IPS-11a (cell line): ENCODE measurements around the gene OBSL1.

Source experiments
- H3K4me3 ChIP-seq: one replicate; pipeline ENCODE4 v1.5.1; 2013; ENCODE audit warnings: low read depth, low read length, control low read depth

The OBSL1 gene

DNA sequence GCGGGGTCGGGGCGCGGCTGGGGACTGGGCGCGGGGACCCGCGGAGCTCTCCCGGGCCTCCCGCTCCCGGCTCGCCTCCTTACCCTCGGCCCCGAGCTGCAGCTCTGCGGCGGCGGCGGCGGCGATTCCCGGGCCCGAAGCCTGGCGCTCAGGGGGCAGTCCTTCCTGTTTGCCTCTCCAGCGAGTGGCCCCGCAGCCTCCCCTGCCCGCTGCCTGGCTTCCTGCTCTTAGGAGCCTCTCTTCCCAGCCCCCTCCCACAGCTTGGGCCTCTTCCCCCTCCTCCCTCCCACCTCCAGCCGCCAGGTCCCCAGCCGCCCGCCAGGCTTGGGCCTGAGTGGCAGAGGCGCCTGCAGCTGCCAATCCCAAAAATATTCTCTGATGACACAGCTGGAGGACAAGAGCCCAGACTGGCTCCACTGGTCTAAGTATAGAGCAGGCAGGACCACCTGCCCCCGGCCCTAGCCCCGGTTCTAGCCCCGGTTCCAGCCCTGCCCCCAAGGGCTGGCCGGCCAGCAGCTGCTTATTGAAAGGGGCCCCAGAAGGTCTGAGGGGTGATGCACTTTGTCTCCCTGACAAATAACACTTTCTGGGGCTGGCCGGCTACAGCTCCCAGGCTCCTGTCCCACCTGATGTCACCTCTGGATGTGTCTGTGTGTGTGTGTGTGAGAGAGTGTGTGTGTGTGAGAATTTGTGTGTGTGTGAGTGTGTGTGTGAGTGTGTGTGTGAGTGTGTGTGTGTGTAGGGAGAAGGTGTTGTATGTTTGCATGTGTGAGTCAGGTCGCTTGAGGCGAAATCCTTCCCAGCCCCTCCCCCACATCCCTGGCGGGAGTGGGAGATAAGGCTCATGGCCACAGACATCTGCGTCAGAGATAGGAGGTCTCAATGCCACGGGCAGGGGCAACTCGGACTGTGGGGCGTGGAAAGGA lies at the start of gene OBSL1:
Gene OBSL1 (minus strand): TSS at position 229 of the 926 bp plus-strand sequence. CDS start 307 bp downstream, outside the sequence.
- H3K4me3 ChIP-seq: peak within 1 kb of the TSS; percentile 67

DNA sequence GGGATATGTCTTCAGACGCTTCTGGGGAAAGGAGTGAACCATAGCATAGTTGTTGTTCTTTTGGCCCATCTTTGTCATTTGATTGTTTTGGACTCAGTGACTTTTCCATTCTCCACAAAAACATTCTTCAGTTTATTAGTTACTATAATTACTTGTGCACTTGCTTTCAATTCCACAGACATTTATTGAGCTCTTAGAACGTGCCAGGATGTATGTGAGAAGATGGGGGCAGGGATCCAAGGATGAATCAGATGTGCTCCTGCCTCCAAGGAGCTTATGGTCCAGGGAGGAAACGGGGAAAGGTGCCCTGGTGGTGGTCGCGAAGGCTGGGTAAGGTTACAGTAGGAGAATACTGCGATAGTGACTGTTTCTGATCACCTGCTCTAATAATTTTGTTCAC lies 49.2 kb upstream of the OBSL1 start:
- H3K4me3 ChIP-seq: no peak overlapping the region

DNA sequence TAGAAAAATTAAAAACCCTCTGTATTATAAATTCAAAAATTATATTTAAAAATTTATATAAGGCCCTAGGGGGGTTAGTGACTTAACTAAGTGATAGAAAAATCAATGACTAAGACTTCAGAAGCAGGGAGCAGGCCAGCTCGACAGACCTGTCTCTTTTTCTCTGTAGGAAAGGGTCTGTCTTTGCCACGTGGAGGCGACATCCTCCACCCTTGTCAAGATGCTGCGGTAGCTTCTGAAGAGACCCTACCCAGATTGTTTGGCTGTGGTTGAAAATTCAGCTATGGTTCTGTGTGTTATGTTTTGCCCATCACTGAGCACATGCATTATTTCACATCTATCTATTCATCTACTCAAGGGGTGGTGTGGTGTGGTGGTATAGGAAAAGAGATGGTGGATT lies 47.9 kb upstream of the OBSL1 start:
- no peak overlapping the region for H3K4me3 ChIP-seq

DNA sequence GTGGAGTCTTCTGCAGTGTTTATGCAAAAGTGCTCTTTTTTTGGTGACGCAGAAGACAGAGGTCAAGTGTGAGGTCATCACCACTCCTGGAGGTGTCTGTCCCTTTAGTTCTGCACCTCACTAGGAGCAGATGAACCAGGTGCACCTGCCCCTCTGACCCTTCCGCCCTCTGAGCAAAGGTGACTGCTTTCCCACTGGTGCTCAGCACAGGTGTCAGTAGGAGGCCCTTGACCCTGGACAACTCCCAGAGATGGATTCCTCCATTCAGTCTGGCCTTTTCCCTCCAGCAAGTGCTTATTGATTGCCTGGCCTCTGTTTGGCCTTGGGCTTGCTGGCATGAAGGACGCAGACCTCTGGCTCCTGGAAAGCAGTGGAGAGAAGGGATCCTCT lies 47.4 kb upstream of the OBSL1 start:
- no peak overlapping the region for H3K4me3 ChIP-seq

DNA sequence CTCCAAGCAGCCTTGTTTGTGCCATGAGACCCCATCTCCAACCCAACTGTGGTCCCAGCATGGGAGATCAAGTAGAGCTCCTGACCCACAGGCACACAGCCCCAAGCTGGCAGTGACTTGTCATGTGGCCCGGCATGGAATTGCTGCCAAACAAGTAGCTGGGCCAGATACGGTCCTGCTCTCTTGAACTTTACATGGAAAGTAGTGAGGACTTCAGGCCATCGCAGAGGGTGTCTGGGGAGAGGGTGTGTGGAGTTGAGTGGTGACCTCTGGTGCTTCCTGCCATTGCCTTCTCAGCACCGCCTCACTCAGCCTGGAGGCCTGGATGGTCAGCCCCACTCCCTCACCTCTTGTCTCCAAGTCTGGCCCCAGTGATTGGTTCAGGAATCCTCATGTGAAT lies 45.2 kb upstream of the OBSL1 start:
- H3K4me3 ChIP-seq: no peak overlapping the region

DNA sequence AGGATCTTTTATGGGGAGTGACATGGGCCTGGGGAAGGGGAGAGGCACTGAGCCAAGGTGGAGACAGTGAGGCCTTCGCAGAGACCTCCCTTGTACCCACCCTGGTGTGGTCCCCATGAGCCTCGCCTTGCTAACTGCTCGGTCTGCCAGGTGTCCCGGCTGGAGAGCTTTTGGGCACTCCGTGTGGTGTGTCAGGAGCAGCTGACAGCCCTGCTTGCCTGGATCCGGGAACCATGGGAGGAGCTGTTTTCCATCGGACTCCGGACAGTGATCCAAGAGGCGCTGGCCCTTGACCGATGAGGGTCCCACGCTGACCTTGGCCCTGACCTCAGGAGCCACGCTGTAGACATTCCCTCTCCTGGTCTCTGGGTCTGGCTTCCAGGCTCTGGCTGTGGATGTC lies 44.6 kb upstream of the OBSL1 start:
- no peak overlapping the region for H3K4me3 ChIP-seq

DNA sequence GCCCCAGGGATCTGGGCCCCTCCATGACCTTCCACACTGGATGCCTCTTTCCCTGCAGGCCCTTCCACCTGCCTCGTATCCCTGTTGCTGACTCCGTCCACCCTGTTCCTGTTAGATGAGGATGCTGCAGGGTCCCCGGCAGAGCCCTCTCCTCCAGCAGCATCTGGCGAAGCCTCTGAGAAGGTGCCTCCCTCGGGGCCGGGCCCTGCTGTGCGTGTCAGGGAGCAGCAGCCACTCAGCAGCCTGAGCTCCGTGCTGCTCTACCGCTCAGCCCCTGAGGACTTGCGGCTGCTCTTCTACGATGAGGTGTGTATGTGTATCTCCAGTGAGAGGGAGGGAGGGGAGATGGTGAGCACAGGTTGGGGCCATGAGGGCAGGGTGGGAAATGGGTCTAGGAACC lies 43.7 kb upstream of the OBSL1 start:
- no peak overlapping the region for H3K4me3 ChIP-seq

DNA sequence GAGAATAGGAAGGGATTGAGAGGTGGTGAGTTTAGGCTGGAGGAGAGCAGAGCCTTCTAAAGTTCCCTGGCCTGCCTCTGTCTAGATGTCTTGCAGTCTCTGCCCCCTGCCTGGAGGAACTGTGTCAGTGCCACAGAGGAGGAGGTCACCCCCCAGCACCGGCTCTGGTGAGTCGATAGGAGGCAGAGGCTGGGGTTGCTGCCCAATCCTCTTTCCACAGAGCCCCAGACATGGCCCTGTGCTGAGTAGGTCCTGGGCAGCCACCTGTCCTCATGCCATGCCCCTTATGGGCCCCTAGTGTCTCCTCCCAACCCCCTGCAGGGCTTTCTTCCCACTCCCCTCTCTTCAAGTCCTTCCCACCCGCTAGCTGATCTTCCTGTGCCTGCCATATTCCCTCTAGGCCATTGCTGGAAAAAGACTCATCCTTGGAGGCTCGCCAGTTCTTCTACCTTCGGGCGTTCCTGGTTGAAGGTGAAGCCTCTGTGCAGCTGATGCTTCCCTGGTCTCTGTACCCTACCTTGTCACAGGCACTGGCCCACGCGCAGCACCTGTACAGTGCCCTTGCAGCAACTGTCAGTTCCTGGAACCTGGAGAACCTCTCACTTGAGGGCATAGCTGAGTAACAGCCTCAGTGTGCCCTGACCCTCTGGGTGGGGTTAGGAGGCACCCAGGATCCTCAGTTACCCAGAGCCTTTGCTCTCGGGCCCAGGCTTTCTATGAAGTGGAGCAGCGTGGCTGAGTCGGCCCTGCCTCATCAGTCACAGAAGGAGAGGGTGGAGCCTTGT lies 42.9 kb upstream of the OBSL1 start:
- no peak overlapping the region for H3K4me3 ChIP-seq

DNA sequence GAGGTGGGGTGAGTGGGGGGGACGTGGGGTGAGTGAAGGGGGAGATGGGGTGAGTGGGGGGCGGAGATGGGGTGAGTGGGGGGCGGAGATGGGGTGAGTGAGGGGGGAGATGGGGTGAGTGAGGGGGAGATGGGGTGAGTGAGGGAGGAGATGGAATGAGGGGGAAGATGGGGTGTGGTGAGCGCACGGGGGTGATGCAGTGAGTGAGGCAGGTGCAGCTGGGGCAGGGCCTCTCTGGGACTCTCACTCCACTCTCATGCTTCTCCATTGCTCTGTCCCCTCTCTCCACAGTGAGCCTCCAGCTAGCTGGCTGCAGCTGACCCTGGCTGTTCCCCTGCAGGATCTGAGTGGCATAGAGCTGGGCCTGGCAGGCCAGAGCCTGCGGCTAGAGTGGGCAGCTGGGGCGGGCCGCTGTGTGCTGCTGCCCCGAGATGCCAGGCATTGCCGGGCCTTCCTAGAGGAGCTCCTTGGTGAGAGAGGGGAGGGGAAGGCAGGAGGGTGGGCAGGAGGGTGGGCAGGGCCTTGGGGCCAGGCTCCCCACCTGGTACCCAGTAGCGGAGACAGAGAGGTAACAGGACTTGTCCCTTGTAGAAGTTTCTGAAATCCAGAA lies 42.2 kb upstream of the OBSL1 start:
- no peak overlapping the region for H3K4me3 ChIP-seq

DNA sequence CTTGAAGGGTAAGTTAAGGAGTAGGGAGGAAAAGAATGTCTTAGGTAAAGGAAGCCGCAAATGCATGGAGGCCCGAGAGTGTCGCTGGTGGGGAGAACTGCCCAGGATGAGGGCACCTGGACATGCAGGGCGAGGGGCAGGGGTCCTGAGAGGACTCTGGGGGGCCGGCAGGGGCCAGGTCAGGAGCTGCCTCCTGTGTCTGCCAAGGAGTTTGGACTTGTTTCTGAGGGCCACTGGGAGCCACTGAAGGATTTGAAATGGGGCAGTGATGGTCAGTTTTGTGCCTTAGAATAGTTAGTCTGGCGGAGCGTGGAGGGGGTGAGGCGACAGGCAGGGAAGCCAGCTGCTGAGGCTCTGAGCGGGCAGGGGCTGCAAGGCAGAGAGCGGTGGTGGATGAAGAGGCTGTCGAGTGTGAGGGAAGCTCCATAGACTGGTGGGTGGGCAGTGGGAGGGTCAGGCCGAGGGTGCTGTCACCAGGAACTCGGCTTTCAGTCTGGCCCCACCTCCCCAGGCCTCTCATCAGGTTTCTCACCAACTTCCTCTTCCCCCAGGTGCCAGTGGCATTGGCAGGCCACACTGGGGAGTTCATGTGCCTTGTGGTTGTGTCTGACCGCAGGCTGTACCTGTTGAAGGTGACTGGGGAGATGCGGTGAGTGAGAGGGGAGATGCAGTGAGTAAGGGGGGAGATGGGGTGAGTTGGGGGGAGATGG lies 41.4 kb upstream of the OBSL1 start:
- H3K4me3 ChIP-seq: no peak overlapping the region

DNA sequence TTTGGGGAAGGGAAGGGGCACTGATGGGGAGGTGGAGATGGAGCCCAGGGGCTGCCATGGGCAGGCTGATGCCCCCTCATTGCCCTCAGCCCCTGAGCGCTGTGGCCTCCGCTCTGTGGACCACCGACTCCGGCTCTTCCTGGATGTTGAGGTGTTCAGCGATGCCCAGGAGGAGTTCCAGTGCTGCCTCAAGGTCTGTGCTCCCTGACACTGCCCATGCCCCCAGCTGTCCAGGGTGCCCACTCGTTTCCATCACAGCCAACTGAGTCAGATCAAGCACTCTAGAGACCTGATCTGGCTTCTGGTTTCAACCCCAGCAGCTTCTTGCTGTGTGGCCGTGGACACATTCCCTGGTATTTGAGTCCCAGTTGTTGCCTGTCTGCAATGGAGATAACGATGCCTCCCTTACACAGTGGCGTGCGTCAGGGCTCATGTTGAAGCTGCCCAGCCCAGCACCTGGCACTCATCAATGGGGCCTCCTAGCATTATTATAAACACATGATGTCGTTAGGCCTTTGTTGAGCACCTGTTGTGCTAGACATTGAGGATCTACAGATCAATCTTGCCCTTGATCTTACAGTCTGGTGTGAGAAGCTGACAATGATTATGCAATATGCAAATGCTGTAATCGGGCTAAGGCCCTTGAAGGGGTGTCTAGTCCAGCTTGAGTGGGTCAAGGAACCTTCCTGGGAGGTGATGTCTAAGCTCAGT lies 40.7 kb upstream of the OBSL1 start:
- H3K4me3 ChIP-seq: no peak overlapping the region

DNA sequence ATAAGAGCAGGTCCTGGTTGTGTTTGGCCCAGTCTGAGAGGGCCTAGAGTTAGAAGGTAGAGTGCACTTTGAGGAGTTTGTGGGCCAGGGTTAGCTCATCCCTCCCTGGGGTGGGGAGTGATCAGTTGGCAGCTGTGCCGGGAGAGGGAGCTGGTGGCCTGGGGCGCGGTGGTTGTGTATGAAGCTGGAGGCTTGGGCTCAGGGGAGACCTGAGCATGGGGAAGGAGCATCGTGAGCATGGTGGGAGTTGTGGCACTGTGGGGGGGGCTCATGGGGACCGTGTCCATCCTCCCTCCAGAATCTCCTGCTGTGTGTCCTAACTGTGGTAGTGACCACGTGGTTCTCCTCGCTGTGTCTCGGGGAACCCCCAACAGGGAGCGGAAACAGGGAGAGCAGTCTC lies 40.0 kb upstream of the OBSL1 start:
- H3K4me3 ChIP-seq: no peak overlapping the region

DNA sequence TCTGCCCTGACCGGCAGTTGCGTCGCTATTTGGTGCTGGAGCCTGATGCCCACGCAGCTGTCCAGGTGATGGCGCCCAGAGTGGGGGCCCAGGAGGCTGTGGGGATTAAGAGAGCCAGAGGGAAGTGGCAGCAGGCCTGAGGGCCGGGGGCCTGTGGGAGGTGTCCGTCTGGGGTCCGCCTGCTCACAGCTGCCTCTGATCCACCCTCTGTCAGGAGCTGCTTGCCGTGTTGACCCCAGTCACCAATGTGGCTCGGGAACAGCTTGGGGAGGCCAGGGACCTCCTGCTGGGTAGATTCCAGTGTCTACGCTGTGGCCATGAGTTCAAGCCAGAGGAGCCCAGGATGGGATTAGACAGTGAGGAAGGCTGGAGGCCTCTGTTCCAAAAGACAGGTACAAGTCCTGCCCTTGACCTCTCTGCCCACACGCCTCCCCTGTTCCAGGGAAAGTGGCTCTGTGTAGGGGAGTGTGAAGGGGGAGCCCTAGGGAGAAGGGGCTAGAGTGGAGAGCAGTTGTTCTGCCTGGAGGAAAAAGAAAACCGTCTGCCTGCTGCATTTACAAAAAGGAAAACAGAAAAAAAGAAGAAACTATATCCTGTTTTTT lies 37.9 kb upstream of the OBSL1 start:
- no peak overlapping the region for H3K4me3 ChIP-seq

DNA sequence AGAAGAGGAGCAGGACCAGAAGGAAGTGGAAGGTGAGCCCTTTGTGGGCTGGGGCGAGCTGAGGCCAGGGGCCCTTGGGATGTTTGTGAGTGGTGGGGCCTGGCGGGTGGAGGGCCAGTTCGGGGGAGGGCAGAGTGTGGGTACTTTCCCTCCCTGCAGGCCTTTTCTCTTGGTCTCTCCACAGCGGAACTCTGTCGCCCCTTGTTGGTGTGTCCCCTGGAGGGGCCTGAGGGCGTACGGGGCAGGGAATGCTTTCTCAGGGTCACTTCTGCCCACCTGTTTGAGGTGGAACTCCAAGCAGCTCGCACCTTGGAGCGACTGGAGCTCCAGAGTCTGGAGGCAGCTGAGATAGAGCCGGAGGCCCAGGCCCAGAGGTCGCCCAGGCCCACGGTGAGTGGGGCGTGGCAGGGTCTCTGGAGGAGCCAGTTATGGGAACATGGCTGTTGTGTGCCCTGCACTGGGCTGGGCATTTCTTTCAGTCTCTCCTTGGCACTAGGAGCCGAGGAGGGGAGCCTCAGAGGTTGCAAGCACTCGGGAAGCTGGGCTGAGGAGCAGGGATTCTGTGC lies 37.1 kb upstream of the OBSL1 start:
- no peak overlapping the region for H3K4me3 ChIP-seq

DNA sequence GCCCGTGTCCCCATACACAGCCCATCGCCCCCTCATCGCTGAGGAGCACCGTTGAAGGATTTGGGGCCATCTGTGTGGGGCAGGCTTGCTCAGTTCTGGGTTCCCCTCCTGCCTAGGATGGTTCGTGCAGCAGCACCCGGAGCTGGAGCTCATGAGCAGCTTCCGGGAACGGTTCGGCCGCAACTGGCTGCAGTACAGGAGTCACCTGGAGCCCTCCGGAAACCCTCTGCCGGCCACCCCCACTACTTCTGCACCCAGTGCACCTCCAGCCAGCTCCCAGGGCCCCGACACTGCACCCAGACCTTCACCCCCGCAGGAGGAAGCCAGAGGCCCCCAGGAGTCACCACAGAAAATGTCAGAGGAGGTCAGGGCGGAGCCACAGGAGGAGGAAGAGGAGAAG lies 36.6 kb upstream of the OBSL1 start:
- no peak overlapping the region for H3K4me3 ChIP-seq

DNA sequence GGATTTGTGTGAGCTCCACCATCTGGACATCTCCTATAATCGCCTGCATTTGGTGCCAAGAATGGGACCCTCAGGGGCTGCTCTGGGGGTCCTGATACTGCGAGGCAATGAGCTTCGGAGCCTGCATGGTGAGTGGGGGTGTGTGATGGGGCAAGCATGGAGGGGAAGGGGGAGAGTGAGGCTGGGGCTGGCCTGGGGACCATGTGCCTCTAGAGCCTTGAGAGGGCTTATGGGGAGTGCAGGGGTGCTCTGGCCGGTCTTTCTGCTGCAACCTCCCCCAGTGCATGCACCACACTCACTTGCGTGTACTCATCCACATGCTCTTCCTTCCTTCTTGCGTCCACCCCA lies 34.2 kb upstream of the OBSL1 start:
- no peak overlapping the region for H3K4me3 ChIP-seq

DNA sequence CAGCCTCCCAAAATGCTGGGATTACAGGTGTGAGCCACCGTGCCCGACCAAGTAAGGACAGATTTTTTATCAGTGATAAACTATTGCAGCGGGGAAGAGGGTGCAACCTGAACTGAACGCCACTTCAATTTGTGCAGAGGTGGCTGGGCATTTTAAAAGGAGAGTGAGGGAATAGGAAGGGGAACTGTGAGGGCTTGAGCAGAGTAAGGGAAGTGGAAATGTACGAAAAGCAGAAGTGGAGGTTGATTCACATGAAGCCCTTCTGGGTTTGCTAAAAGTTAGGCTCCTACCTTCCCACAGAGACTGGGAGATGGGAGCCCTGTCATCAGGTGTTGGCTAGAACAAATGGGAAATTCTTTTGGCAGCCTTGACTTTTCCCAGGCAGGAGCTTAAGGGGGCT lies 32.4 kb upstream of the OBSL1 start:
- no peak overlapping the region for H3K4me3 ChIP-seq

DNA sequence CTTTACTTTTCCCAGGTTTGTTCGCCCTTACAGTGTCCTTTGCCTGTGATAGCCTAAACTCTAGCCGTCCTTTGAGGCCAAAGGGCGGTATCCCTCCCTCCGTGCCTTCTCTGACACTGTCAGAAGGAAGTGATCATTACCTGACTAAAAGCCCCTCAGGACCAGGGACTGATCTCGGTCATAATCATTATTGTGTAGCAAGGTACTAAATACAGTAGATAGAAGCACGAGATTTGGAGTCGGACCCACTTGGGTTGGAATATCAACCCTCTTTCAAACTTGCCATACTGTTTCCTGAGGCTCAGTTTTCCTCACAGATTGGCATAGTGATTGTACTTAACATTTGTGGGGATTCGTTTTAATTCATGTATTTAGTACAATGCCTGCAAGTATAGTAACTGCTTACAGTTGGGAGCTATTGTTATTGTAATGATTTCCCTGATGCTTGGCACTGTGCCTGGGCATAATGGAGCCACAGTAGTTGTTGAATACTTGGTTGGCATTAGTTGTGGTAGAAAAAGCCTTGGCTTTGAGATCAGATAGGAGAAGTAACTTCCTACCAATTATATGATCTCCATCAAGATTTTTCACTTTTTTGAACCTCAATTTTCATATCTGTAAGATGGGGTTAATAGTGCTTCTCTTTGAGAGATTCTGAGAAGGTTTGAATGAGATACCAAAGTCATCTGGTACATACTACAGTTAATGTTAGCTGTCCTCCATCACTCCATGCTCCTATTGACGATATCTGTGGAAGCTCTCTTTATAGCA lies 27.2 kb upstream of the OBSL1 start:
- peak overlapping the region; percentile 86 for H3K4me3 ChIP-seq
